MM.1S (cell line): ENCODE measurements around the gene FHIT.

Experiments used
- CTCF ChIP-seq: fragments of 300-600 bp; sonication (generic); IDR thresholded peaks from 2 replicates; pipeline ENCODE4 v1.5.1; 2016; ENCODE audit warnings: antibody characterized with exemption, low read length, mixed read lengths
- EZH2 ChIP-seq: fragments of 300-600 bp; sonication (generic); optimal IDR thresholded peaks from 2 replicates; pipeline ENCODE3; 2017; ENCODE audit warnings: low read depth, mild to moderate bottlenecking, antibody characterized with exemption, low read length, mixed read lengths
- EZH2phosphoT487 ChIP-seq: fragments of 300-600 bp; sonication (generic); IDR thresholded peaks from 2 replicates; pipeline ENCODE4 v1.6.1; 2018; ENCODE audit warnings: antibody characterized with exemption, low read length

GRCh38 chr3:60243456-60243855, 1007.8 kb downstream of the FHIT start:
- TF ChIP-seq CTCF (no peak), EZH2 (no peak), EZH2phosphoT487 (no peak)
